Neural progenitor cell (in vitro differentiated cells): ENCODE measurements around the gene NOVA1. TPM values are rescaled to one million over a fixed set of nuclear protein-coding genes. Genes with fewer than 3 reads are reported as not detected.
A peak's percentile ranks its signal among the peaks of the same experiment; 100 is the strongest.
"Not testable (repeated sequence)": the region's sequence is repeated elsewhere in the genome, so short reads cannot be mapped to it uniquely, and the experiment has no call there.

Experiments
- DNase-seq: peaks from one replicate; pipeline ENCODE4 v3.0.0-alpha.2; 2016; ENCODE audit warnings: low spot score
- H2AFZ ChIP-seq: fragments of 200-600 bp; sonication (generic); replicated peaks from 2 replicates; pipeline ENCODE4 v1.6.1; 2016; ENCODE audit warnings: antibody characterized with exemption
- H3F3A ChIP-seq: fragments of 200-600 bp; sonication (generic); 2 replicates; pipeline ENCODE4 v1.6.1; 2016; ENCODE audit warnings: antibody characterized with exemption, low read depth
- H3K27ac ChIP-seq: fragments of 200-600 bp; sonication (generic); 2 replicates; pipeline ENCODE4 v1.5.1; 2016; ENCODE audit warnings: mild to moderate bottlenecking
- H3K27me3 ChIP-seq: fragments of 200-600 bp; sonication (generic); 2 replicates; pipeline ENCODE4 v1.6.1; 2016; ENCODE audit warnings: mild to moderate bottlenecking, moderate library complexity
- H3K36me3 ChIP-seq: fragments of 200-600 bp; sonication (generic); 2 replicates; pipeline ENCODE4 v1.5.1; 2016
- H3K4me1 ChIP-seq: fragments of 200-600 bp; sonication (generic); 2 replicates; pipeline ENCODE4 v1.6.1; 2016; ENCODE audit warnings: mixed run types
- H3K4me2 ChIP-seq: fragments of 200-600 bp; sonication (generic); 2 replicates; pipeline ENCODE4 v1.6.1; 2016
- H3K4me3 ChIP-seq: fragments of 200-600 bp; sonication (generic); 2 replicates; pipeline ENCODE4 v1.5.1; 2016
- H3K79me2 ChIP-seq: fragments of 200-600 bp; sonication (generic); 2 replicates; pipeline ENCODE4 v1.6.1; 2016; ENCODE audit warnings: low read depth
- H3K9ac ChIP-seq: fragments of 200-600 bp; sonication (generic); 2 replicates; pipeline ENCODE4 v1.6.1; 2016
- H3K9me3 ChIP-seq: fragments of 200-600 bp; sonication (generic); 2 replicates; pipeline ENCODE4 v1.5.1; 2016; ENCODE audit warnings: low read depth
- H4K20me1 ChIP-seq: fragments of 200-600 bp; sonication (generic); 2 replicates; pipeline ENCODE4 v1.6.1; 2016; ENCODE audit warnings: low read depth
- H3K27ac Mint-ChIP-seq: 3 replicates; pipeline ENCODE4 v1.8.0; 2021; ENCODE audit warnings: mixed read lengths
- H3K27me3 Mint-ChIP-seq: 2 replicates; pipeline ENCODE4 v1.8.0; 2022; ENCODE audit warnings: low read depth, mild to moderate bottlenecking, inconsistent platforms, moderate library complexity, mixed read lengths; ENCODE audit not compliant: insufficient read depth
- H3K36me3 Mint-ChIP-seq: 3 replicates; pipeline ENCODE4 v1.8.0; 2021; ENCODE audit warnings: mixed read lengths
- H3K4me1 Mint-ChIP-seq: 3 replicates; pipeline ENCODE4 v1.8.0; 2021; ENCODE audit warnings: mixed read lengths
- H3K4me3 Mint-ChIP-seq: 3 replicates; pipeline ENCODE4 v1.8.0; 2021; ENCODE audit warnings: mild to moderate bottlenecking, moderate library complexity, mixed read lengths
- H3K9me3 Mint-ChIP-seq: 3 replicates; pipeline ENCODE4 v1.8.0; 2020; ENCODE audit warnings: mixed read lengths
- EZH2 ChIP-seq: fragments of 200-600 bp; sonication (generic); IDR thresholded peaks from 2 replicates; pipeline ENCODE4 v1.6.1; 2017; ENCODE audit warnings: antibody characterized with exemption, mild to moderate bottlenecking, moderate library complexity
- EZH2phosphoT487 ChIP-seq: fragments of 200-600 bp; sonication (generic); IDR thresholded peaks from 2 replicates; pipeline ENCODE4 v1.6.1; 2017; ENCODE audit warnings: antibody characterized with exemption
- total RNA-seq: library from RNA; depleted of rRNA; stranded (reverse); fragments of >200 nt; gene quantifications from 2 replicates; pipeline ENCODE4 v1.2.3, GENCODE V29; 2015; ENCODE audit warnings: low replicate concordance
- TF ChIP-seq, protein P1 (sequence below): fragments of 200-600 bp; sonication (generic); IDR thresholded peaks from 2 replicates; pipeline ENCODE4 v1.5.1; 2017; ENCODE audit warnings: antibody characterized with exemption, mild to moderate bottlenecking

NOVA1 gene, protein sequence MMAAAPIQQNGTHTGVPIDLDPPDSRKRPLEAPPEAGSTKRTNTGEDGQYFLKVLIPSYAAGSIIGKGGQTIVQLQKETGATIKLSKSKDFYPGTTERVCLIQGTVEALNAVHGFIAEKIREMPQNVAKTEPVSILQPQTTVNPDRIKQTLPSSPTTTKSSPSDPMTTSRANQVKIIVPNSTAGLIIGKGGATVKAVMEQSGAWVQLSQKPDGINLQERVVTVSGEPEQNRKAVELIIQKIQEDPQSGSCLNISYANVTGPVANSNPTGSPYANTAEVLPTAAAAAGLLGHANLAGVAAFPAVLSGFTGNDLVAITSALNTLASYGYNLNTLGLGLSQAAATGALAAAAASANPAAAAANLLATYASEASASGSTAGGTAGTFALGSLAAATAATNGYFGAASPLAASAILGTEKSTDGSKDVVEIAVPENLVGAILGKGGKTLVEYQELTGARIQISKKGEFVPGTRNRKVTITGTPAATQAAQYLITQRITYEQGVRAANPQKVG
- total RNA-seq: 17.9 and 37.9 TPM in 2 replicates

DNA sequence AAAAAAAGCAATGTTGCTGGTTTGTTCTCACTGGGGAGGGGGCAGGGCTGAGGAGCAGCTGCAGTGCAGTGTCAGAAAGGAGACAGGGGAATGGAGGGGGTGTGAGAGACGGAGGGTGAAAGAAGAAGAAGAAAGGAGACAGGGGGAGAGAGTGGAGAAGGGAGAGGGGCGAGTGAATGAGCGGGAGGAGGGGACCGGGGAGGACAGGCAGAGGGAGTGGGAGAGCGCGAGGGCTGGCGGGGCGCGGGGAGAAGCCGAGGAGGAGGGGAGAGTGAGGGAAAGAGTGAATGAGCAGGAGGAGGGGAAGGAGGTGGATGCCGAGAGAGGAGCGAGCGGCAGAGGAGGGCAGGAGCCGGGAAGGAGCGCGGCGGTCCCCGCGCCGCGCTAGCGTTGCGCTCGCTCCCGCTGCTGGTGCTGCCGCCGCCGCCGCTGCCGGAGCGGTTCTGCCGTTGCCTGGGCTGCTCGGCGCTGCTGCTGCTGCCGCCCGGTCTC is at the start of gene NOVA1:
NOVA1 (minus strand) TSS at position 445 of the 492 bp plus-strand sequence. CDS start 597 bp downstream, outside the sequence.
- Mint-ChIP-seq H3K4me1 (peaks cover 43% of the 10 kb centered on the region), H3K9me3 (no peaks in the 10 kb centered on the region)
- peak within 1 kb of the TSS; percentile 91 for H3K27ac ChIP-seq

DNA sequence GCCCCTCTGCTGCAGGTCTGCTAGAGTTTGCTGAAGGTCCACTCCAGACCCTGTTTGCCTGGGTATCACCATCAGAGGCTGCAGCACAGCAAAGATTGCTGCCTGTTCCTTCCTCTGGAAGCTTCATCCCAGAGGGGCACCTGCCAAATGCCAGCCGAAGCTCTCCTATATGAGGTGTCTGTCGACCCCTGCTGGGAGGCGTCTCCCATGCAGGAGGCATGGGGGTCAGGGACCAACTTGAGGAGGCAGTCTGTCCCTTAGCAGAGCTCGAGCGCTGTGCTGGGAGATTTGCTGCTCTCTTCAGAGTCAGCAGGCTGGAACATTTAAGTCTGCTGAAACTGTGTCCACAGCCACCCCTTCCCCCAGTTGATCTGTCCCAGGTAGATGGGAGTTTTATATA is 47.2 kb upstream of the NOVA1 start:
- not testable (repeated sequence) for H3K27ac ChIP-seq, H3K36me3 ChIP-seq, H3K9ac ChIP-seq, H3K4me1 ChIP-seq, H3K79me2 ChIP-seq, DNase-seq, H4K20me1 ChIP-seq, H3K4me2 ChIP-seq, H3K9me3 ChIP-seq, H3K27me3 ChIP-seq, H3K4me1 Mint-ChIP-seq, H3K27ac Mint-ChIP-seq, H3K4me3 Mint-ChIP-seq, H3K4me3 ChIP-seq, H2AFZ ChIP-seq, H3K36me3 Mint-ChIP-seq, H3K27me3 Mint-ChIP-seq, H3F3A ChIP-seq
- peaks cover 19% of the 10 kb centered on the region for H3K9me3 Mint-ChIP-seq

More for the DNA sequence above, at the start of gene NOVA1:
- H4K20me1 ChIP-seq: no peaks in the 10 kb centered on the region
- no peaks in the 10 kb centered on the region for H3K9me3 ChIP-seq
- peak within 1 kb of the TSS; percentile 93 for H3K4me2 ChIP-seq
- H3K9ac ChIP-seq: peak within 1 kb of the TSS; percentile 54
- DNase-seq: no peak
- peaks cover 17% of the 10 kb centered on the region for H3K27me3 ChIP-seq
- Mint-ChIP-seq H3K36me3 (no peaks in the 10 kb centered on the region), H3K27me3 (peaks cover 4% of the 10 kb centered on the region), H3K4me3 (peak within 1 kb of the TSS; percentile 99), H3K27ac (peak within 1 kb of the TSS; percentile 93)
- H3K36me3 ChIP-seq: peaks cover 5% of the 10 kb centered on the region
- H3K4me1 ChIP-seq: peaks cover 26% of the 10 kb centered on the region
- peak within 1 kb of the TSS; percentile 79 for H2AFZ ChIP-seq
- no peak for TF ChIP-seq EZH2
- peaks cover 20% of the 10 kb centered on the region for H3F3A ChIP-seq
- peaks cover 43% of the 10 kb centered on the region for H3K79me2 ChIP-seq
- peak within 1 kb of the TSS; percentile 94 for H3K4me3 ChIP-seq

DNA sequence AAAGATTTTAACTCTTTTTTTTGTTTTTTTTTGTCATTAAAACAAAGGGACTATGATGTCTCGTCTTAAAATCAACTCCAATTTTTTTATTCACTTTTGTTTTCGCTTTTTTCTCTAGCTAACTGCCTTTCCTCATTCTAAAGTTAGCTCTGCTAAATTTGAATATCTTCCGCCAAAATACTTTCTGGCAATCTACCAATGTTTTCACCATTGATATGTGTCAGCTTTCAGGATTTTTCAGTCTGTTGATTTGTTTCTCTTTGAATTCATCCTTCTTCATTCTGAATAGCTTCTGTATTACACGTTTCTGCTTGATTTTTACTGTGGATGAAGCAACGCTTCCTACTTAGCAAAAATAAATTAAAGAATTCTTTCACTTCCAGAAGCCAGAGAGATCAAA is 38.7 kb upstream of the NOVA1 start:
- H3K4me1 Mint-ChIP-seq: peaks cover 4% of the 10 kb centered on the region
- TF ChIP-seq, protein P1, sequence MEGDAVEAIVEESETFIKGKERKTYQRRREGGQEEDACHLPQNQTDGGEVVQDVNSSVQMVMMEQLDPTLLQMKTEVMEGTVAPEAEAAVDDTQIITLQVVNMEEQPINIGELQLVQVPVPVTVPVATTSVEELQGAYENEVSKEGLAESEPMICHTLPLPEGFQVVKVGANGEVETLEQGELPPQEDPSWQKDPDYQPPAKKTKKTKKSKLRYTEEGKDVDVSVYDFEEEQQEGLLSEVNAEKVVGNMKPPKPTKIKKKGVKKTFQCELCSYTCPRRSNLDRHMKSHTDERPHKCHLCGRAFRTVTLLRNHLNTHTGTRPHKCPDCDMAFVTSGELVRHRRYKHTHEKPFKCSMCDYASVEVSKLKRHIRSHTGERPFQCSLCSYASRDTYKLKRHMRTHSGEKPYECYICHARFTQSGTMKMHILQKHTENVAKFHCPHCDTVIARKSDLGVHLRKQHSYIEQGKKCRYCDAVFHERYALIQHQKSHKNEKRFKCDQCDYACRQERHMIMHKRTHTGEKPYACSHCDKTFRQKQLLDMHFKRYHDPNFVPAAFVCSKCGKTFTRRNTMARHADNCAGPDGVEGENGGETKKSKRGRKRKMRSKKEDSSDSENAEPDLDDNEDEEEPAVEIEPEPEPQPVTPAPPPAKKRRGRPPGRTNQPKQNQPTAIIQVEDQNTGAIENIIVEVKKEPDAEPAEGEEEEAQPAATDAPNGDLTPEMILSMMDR: no peak
- TF ChIP-seq EZH2 (no peak), EZH2phosphoT487 (no peak)
- no peak overlapping the region for H3K4me2 ChIP-seq
- H3K27ac Mint-ChIP-seq: no peak overlapping the region
- H3K27me3 ChIP-seq: no peaks in the 10 kb centered on the region
- peaks cover 9% of the 10 kb centered on the region for H3K9me3 Mint-ChIP-seq
- H3K4me3 ChIP-seq: no peak overlapping the region
- no peaks in the 10 kb centered on the region for H3K36me3 Mint-ChIP-seq
- H3K9ac ChIP-seq: no peak overlapping the region
- H3K4me3 Mint-ChIP-seq: no peak overlapping the region
- no peaks in the 10 kb centered on the region for H3K79me2 ChIP-seq
- no peaks in the 10 kb centered on the region for H3K4me1 ChIP-seq
- H3K27me3 Mint-ChIP-seq: no peaks in the 10 kb centered on the region
- H3K36me3 ChIP-seq: no peaks in the 10 kb centered on the region
- no peaks in the 10 kb centered on the region for H4K20me1 ChIP-seq
- H3K9me3 ChIP-seq: no peaks in the 10 kb centered on the region
- H2AFZ ChIP-seq: no peak overlapping the region
- no peak overlapping the region for H3K27ac ChIP-seq
- H3F3A ChIP-seq: no peaks in the 10 kb centered on the region
- no peak for DNase-seq

DNA sequence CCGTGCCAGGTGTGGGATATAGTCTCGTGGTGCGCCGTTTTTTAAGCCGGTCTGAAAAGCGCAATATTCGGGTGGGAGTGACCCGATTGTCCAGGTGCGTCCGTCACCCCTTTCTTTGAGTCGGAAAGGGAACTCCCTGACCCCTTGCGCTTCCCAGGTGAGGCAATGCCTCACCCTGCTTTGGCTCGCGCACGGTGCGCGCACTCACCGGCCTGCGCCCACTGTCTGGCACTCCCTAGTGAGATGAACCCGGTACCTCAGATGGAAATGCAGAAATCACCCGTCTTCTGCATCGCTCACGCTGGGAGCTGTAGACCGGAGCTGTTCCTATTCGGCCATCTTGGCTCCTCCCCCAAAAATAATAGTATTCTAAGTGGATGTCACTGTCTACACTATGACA is 37.1 kb upstream of the NOVA1 start:
- H3K27ac ChIP-seq, H3K4me3 Mint-ChIP-seq, H3K27me3 ChIP-seq, H2AFZ ChIP-seq, H3F3A ChIP-seq, H3K9me3 Mint-ChIP-seq, H3K9me3 ChIP-seq, DNase-seq, H3K9ac ChIP-seq, H3K36me3 ChIP-seq, H3K4me1 Mint-ChIP-seq, H3K79me2 ChIP-seq, H3K36me3 Mint-ChIP-seq, H3K27me3 Mint-ChIP-seq, H3K4me2 ChIP-seq, H3K4me3 ChIP-seq, H3K27ac Mint-ChIP-seq, H3K4me1 ChIP-seq, H4K20me1 ChIP-seq: not testable (repeated sequence)
